HepG2 (cell line): ENCODE data around the gene ATP6V0E2. TPM values are rescaled to one million over a fixed set of nuclear protein-coding genes. Genes with fewer than 3 reads are reported as not detected.

ENCODE experiments used
- CAMTA2 ChIP-seq: sonication (generic); formaldehyde crosslinking; IDR thresholded peaks from 2 replicates; pipeline ENCODE4 v1.4.0; 2020; ENCODE audit warnings: mild to moderate bottlenecking, missing genetic modification reagents, borderline replicate concordance
- CCDC6 ChIP-seq: sonication (generic); formaldehyde crosslinking; IDR thresholded peaks from 2 replicates; pipeline ENCODE4 v1.8.1; 2022; ENCODE audit warnings: mild to moderate bottlenecking, missing genetic modification reagents, moderate library complexity
- HIVEP1 ChIP-seq: sonication (generic); formaldehyde crosslinking; IDR thresholded peaks from 2 replicates; pipeline ENCODE4 v1.4.0; 2020; ENCODE audit warnings: mild to moderate bottlenecking, missing genetic modification reagents
- HNF4A ChIP-seq: sonication (generic); formaldehyde crosslinking; IDR thresholded peaks from 2 replicates; pipeline ENCODE4 v1.4.0; 2020; ENCODE audit warnings: missing genetic modification reagents
- ISX ChIP-seq: sonication (generic); formaldehyde crosslinking; conservative IDR thresholded peaks from 2 replicates; pipeline ENCODE4 v1.5.0; 2020; ENCODE audit warnings: missing genetic modification reagents
- JUN ChIP-seq: sonication (generic); formaldehyde crosslinking; IDR thresholded peaks from 2 replicates; pipeline ENCODE4 v1.4.0; 2020; ENCODE audit warnings: mild to moderate bottlenecking, missing genetic modification reagents
- NFE2L1 ChIP-seq: sonication (generic); formaldehyde crosslinking; IDR thresholded peaks from 2 replicates; pipeline ENCODE4 v1.4.0; 2020; ENCODE audit warnings: missing genetic modification reagents, mild to moderate bottlenecking, borderline replicate concordance
- SMC3 ChIP-seq: IDR thresholded peaks from 2 replicates; pipeline ENCODE4 v1.6.1; 2011; ENCODE audit warnings: low read length, improper control_type of control experiment
- TFAP4 ChIP-seq: sonication (generic); IDR thresholded peaks from 2 replicates; pipeline ENCODE4 v1.6.1; 2016; ENCODE audit warnings: low read depth, borderline replicate concordance
- ZBED4 ChIP-seq: sonication (generic); formaldehyde crosslinking; IDR thresholded peaks from 2 replicates; pipeline ENCODE4 v1.4.0; 2020; ENCODE audit warnings: missing genetic modification reagents, borderline replicate concordance
- ZFP36L2 ChIP-seq: sonication (generic); formaldehyde crosslinking; IDR thresholded peaks from 2 replicates; pipeline ENCODE4 v1.4.0; 2020; ENCODE audit warnings: missing genetic modification reagents
- ZNF101 ChIP-seq: sonication (generic); formaldehyde crosslinking; IDR thresholded peaks from 2 replicates; pipeline ENCODE4 v1.4.0; 2020; ENCODE audit warnings: mild to moderate bottlenecking, low read depth, missing genetic modification reagents, borderline replicate concordance
- ZNF564 ChIP-seq: sonication (generic); formaldehyde crosslinking; IDR thresholded peaks from 2 replicates; pipeline ENCODE4 v1.8.1; 2023; ENCODE audit warnings: mild to moderate bottlenecking, missing genetic modification reagents
- ZNF839 ChIP-seq: sonication (generic); formaldehyde crosslinking; IDR thresholded peaks from 2 replicates; pipeline ENCODE4 v1.4.0; 2020; ENCODE audit warnings: missing genetic modification reagents, mild to moderate bottlenecking, borderline replicate concordance
- polyA plus RNA-seq, 8 experiments: library from polyadenylated mRNA; depleted of rRNA in 3 of 8; stranded (reverse) in 7 of 8; unstranded in 1 of 8; fragments of >200 nt; fragmentation: Illumina TruSeq in 4 of 8; extraction: Trizol in 4 of 8; gene quantifications; 2 replicates each; pipeline versions ENCODE4 v1.2.1 to v1.2.3, GENCODE V29; 2011 to 2016; ENCODE audit warnings: low read depth in 4 of 8, missing spikeins in 1 of 8, mixed read lengths in 1 of 8; ENCODE audit not compliant: insufficient read depth in 1 of 8
- total RNA-seq, 5 experiments: library from RNA; depleted of rRNA; stranded (reverse); fragments of >200 nt; fragmentation: Illumina TruSeq; extraction: Trizol; gene quantifications; 2 replicates each; pipeline ENCODE4 v1.2.3, GENCODE V29; 2016; ENCODE audit warnings: low read depth in 1 of 5
- TF ChIP-seq, protein P1 (sequence below): sonication (generic); formaldehyde crosslinking; IDR thresholded peaks from 2 replicates; pipeline ENCODE4 v1.5.1; 2020; ENCODE audit warnings: mild to moderate bottlenecking, missing genetic modification reagents, borderline replicate concordance
- TF ChIP-seq, protein P2 (sequence below): sonication (generic); formaldehyde crosslinking; IDR thresholded peaks from 2 replicates; pipeline ENCODE4 v1.8.1; 2023; ENCODE audit warnings: mild to moderate bottlenecking, inconsistent platforms, moderate library complexity, missing genetic modification reagents, borderline replicate concordance
- TF ChIP-seq, protein P3 (sequence below), 2 experiments: sonication (generic) in 1 of 2; formaldehyde crosslinking in 1 of 2; IDR thresholded peaks; 2 replicates each; pipeline versions ENCODE4 v1.5.1 to v1.6.1; 2011 to 2020; ENCODE audit warnings: borderline replicate concordance in 1 of 2, low read depth in 1 of 2, low read length in 1 of 2, mild to moderate bottlenecking in 1 of 2, missing genetic modification reagents in 1 of 2, moderate library complexity in 1 of 2

The ATP6V0E2 gene
- total and polyA plus RNA-seq, 2 of the 13 experiments (the other 11 are each of a cell fraction or from before 2014, with no cell fraction given), result 36.8 to 203 TPM

DNA sequence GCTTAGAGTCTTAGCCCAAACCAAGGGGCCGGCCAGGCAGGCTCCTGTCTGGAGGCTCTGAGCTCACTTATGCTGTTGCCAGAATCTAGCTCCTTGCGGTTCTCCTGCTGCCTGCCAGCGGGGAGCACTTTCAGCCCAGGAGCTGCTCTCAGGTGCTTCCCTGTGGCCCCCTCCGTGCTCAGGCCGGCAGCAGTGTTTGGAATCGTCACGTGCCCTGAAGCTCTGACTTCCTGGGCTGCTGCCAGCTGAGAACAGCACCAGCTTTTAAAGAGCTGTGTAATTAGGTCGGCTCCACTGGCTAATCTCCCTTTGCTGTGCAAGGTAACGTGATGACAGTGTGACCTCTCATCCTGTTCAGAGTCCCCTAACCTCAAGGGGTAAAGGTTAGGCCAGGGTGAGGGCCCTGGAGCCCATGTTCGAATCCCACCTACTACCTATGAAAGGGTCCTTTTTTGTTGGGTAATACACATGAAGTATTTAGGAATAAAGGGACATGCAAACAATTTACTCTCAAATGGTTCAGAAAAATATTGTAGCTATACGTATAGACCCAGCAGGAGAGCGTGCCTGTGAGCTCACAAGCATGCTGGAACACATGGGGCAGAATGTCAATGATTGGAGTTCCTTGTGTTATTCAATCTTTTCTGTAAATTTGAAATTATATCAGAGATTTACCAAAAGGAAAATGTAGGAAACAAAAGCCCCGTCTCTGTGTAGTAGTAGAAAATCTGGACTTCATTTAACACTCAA is 19.0 kb upstream of the ATP6V0E2 start (continued):
- no peak for TF ChIP-seq ZBED4
- TF ChIP-seq ZNF839 (CRISPR knock-in tag), result no peak
- no peak for TF ChIP-seq ZFP36L2
- TF ChIP-seq, protein P1, sequence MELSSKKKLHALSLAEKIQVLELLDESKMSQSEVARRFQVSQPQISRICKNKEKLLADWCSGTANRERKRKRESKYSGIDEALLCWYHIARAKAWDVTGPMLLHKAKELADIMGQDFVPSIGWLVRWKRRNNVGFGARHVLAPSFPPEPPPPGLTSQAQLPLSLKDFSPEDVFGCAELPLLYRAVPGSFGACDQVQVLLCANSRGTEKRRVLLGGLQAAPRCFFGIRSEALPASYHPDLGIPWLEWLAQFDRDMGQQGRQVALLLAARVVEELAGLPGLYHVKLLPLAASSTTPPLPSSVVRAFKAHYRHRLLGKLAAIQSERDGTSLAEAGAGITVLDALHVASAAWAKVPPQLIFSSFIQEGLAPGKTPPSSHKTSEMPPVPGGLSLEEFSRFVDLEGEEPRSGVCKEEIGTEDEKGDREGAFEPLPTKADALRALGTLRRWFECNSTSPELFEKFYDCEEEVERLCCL (CRISPR knock-in tag), result no peak
- no peak for TF ChIP-seq ZNF101
- TF ChIP-seq CCDC6 (CRISPR knock-in tag), result no peak
- TF ChIP-seq ZNF564 (CRISPR knock-in tag), result no peak
- TF ChIP-seq TFAP4, result peak; percentile 35; the same call in 1 of the 2 replicates
- TF ChIP-seq CAMTA2, result no peak
- TF ChIP-seq NFE2L1 (CRISPR knock-in tag), result no peak
- TF ChIP-seq JUN, result no peak
- TF ChIP-seq HIVEP1 (CRISPR knock-in tag), result no peak
- peak; percentile 89 for TF ChIP-seq HNF4A (CRISPR knock-in tag)
- no peak for TF ChIP-seq ISX (CRISPR knock-in tag)
- TF ChIP-seq SMC3, result no peak
- TF ChIP-seq, protein P2, sequence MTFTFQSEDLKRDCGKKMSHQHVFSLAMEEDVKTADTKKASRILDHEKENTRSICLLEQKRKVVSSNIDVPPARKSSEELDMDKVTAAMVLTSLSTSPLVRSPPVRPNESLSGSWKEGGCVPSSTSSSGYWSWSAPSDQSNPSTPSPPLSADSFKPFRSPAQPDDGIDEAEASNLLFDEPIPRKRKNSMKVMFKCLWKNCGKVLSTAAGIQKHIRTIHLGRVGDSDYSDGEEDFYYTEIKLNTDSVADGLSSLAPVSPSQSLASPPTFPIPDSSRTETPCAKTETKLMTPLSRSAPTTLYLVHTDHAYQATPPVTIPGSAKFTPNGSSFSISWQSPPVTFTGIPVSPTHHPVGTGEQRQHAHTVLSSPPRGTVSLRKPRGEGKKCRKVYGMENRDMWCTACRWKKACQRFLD (CRISPR knock-in tag), result no peak
- TF ChIP-seq, protein P3, sequence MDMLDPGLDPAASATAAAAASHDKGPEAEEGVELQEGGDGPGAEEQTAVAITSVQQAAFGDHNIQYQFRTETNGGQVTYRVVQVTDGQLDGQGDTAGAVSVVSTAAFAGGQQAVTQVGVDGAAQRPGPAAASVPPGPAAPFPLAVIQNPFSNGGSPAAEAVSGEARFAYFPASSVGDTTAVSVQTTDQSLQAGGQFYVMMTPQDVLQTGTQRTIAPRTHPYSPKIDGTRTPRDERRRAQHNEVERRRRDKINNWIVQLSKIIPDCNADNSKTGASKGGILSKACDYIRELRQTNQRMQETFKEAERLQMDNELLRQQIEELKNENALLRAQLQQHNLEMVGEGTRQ (IDR thresholded peaks at IDR 0.05; ENCODE audit: low read depth, low read length), result peak; percentile 67
- TF ChIP-seq, protein P3 (CRISPR knock-in tag; IDR thresholded peaks at IDR 0.05; ENCODE audit: borderline replicate concordance), result peak; percentile 83; the same call in 1 of the 2 replicates
